Cardiac muscle cell (in vitro differentiated cells and primary cell): ENCODE data around the gene HBG1. TPM values are rescaled to one million over a fixed set of nuclear protein-coding genes. Genes with fewer than 3 reads are reported as not detected.
A peak's percentile ranks its signal among the peaks of the same experiment; 100 is the strongest.
"Not testable (repeated sequence)": the region's sequence is repeated elsewhere in the genome, so short reads cannot be mapped to it uniquely, and the experiment has no call there.

ENCODE experiments used
- DNase-seq, 2 donors: peaks; one replicate each; pipeline versions ENCODE4 v3.0.0 to v3.0.0-alpha.2; 2010 to 2017; ENCODE audit warnings: low read depth in 1 of 2, low spot score in 1 of 2
- H3K27ac ChIP-seq: fragments of 200-600 bp; sonication (generic); 2 replicates; pipeline ENCODE4 v1.5.1; 2016
- H3K27me3 ChIP-seq: fragments of 200-600 bp; sonication (generic); 2 replicates; pipeline ENCODE4 v1.6.0; 2016; ENCODE audit warnings: control low read depth
- H3K36me3 ChIP-seq: fragments of 200-600 bp; sonication (generic); 2 replicates; pipeline ENCODE4 v1.5.1; 2016; ENCODE audit warnings: control low read depth
- H3K4me1 ChIP-seq: fragments of 200-600 bp; sonication (generic); 2 replicates; pipeline ENCODE4 v1.8.1; 2017; ENCODE audit warnings: low read depth, mild to moderate bottlenecking, mixed run types
- H3K4me3 ChIP-seq: fragments of 200-600 bp; sonication (generic); 2 replicates; pipeline ENCODE4 v1.5.1; 2016; ENCODE audit warnings: mild to moderate bottlenecking
- H3K9me3 ChIP-seq: fragments of 200-600 bp; sonication (generic); 2 replicates; pipeline ENCODE4 v1.5.1; 2017; ENCODE audit warnings: low read depth, mild to moderate bottlenecking, control low read depth
- CTCF ChIP-seq: IDR thresholded peaks from 2 replicates; pipeline ENCODE4 v1.5.1; 2012; ENCODE audit warnings: low read depth, mild to moderate bottlenecking, low read length
- polyA plus RNA-seq: library from polyadenylated mRNA; unstranded; fragments of >200 nt; fragmentation: Nextera tagmentation; extraction: Ambion mirVana; gene quantifications from 2 replicates; pipeline ENCODE4 v1.2.1, GENCODE V29; 2016
- total RNA-seq: library from RNA; depleted of rRNA; stranded (reverse); fragments of >200 nt; gene quantifications from 2 replicates; pipeline ENCODE4 v1.2.3, GENCODE V29; 2016

Gene HBG1
- total and polyA plus RNA-seq, 2 experiments from 2014 or later, result not detected

GRCh38 chr11:5267033-5267563 lies 17.4 kb upstream of the HBG1 start:
- Histone ChIP-seq H3K9me3 (no peaks in the 10 kb centered on the region), H3K27me3 (no peaks in the 10 kb centered on the region), H3K4me3 (no peak overlapping the region), H3K27ac (no peak overlapping the region), H3K36me3 (no peaks in the 10 kb centered on the region), H3K4me1 (no peaks in the 10 kb centered on the region)
- TF ChIP-seq CTCF, result no peak
- no peak for DNase-seq

- no peak overlapping the region for H3K4me3 ChIP-seq
- H3K4me1 ChIP-seq, result no peaks in the 10 kb centered on the region
- H3K36me3 ChIP-seq, result no peaks in the 10 kb centered on the region
- DNase-seq, result no peak
- H3K9me3 ChIP-seq, result no peaks in the 10 kb centered on the region
- no peaks in the 10 kb centered on the region for H3K27me3 ChIP-seq
- no peak overlapping the region for H3K27ac ChIP-seq
- TF ChIP-seq CTCF, result no peak
These were observed 17.0 kb upstream of the HBG1 start for GRCh38 chr11:5266609-5267008.

- no peaks in the 10 kb centered on the region for H3K27me3 ChIP-seq
- no peak overlapping the region for H3K4me3 ChIP-seq
- H3K4me1 ChIP-seq, result no peaks in the 10 kb centered on the region
- H3K36me3 ChIP-seq, result no peaks in the 10 kb centered on the region
- no peaks in the 10 kb centered on the region for H3K9me3 ChIP-seq
- TF ChIP-seq CTCF, result no peak
- no peak for DNase-seq
- no peak overlapping the region for H3K27ac ChIP-seq
These were observed 16.2 kb upstream of the HBG1 start for GRCh38 chr11:5265832-5266231.

- Histone ChIP-seq H3K4me3 (no peak overlapping the region), H3K27ac (no peak overlapping the region), H3K36me3 (no peaks in the 10 kb centered on the region), H3K4me1 (no peaks in the 10 kb centered on the region), H3K27me3 (no peaks in the 10 kb centered on the region), H3K9me3 (no peaks in the 10 kb centered on the region)
- no peak for DNase-seq
- no peak for TF ChIP-seq CTCF
These were observed 9.0 kb upstream of the HBG1 start for GRCh38 chr11:5258543-5259262.

- DNase-seq, result no peak
- H3K36me3 ChIP-seq, result no peaks in the 10 kb centered on the region
- no peak for TF ChIP-seq CTCF
These were observed 7.6 kb upstream of the HBG1 start for GRCh38 chr11:5257296-5257695.

GRCh38 chr11:5254646-5255413 lies 5.2 kb upstream of the HBG1 start, which contains the start of gene HBG2:
TSS of gene HBG2 (minus strand) at chr11:5254781. CDS start at chr11:5254728, 53 bp downstream.
- H3K36me3 ChIP-seq, H3K27ac ChIP-seq, H3K9me3 ChIP-seq, H3K4me1 ChIP-seq, H3K27me3 ChIP-seq, H3K4me3 ChIP-seq: not testable (repeated sequence)
- DNase-seq, result peak in 1 of 2 donors; percentile 51

More at GRCh38 chr11:5257296-5257695, 7.6 kb upstream of the HBG1 start:
- Histone ChIP-seq H3K27ac (no peak overlapping the region), H3K4me1 (no peaks in the 10 kb centered on the region), H3K27me3 (no peaks in the 10 kb centered on the region), H3K4me3 (no peak overlapping the region), H3K9me3 (no peaks in the 10 kb centered on the region)

- H3K9me3 ChIP-seq, H3K4me1 ChIP-seq, H3K36me3 ChIP-seq, DNase-seq, H3K27me3 ChIP-seq, H3K4me3 ChIP-seq, H3K27ac ChIP-seq: not testable (repeated sequence)
These were observed 4.4 kb upstream of the HBG1 start for GRCh38 chr11:5254023-5254422.

GRCh38 chr11:5253440-5253839 lies 3.8 kb upstream of the HBG1 start:
- not testable (repeated sequence) for H3K27ac ChIP-seq, H3K4me1 ChIP-seq, H3K36me3 ChIP-seq, DNase-seq, H3K4me3 ChIP-seq, H3K9me3 ChIP-seq, H3K27me3 ChIP-seq
